GM10847 (cell line): ENCODE data around the gene MICU1.

Experiments used
- POLR2A ChIP-seq: IDR thresholded peaks from 2 replicates; pipeline ENCODE4 v1.6.1; 2011; ENCODE audit not compliant: insufficient read length; ENCODE audit errors: extremely low read depth

MICU1 gene

GRCh38 chr10:72502581-72502980, 123.3 kb downstream of the MICU1 start:
- no peak for TF ChIP-seq POLR2A

- no peak for TF ChIP-seq POLR2A
Measured at GRCh38 chr10:72499701-72500100, 126.2 kb downstream of the MICU1 start.

- TF ChIP-seq POLR2A = no peak
Measured at GRCh38 chr10:72490951-72491350, 134.9 kb downstream of the MICU1 start.

GRCh38 chr10:72487521-72487920, 138.4 kb downstream of the MICU1 start:
- no peak for TF ChIP-seq POLR2A

GRCh38 chr10:72487116-72487515, 138.8 kb downstream of the MICU1 start:
- no peak for TF ChIP-seq POLR2A

- TF ChIP-seq POLR2A = no peak
Measured at GRCh38 chr10:72485701-72486100, 140.2 kb downstream of the MICU1 start.

- TF ChIP-seq POLR2A = no peak
Measured at GRCh38 chr10:72484521-72484920, 141.4 kb downstream of the MICU1 start.

- no peak for TF ChIP-seq POLR2A
Measured at GRCh38 chr10:72483471-72483870, 142.4 kb downstream of the MICU1 start.

- no peak for TF ChIP-seq POLR2A
Measured at GRCh38 chr10:72480861-72481260, 145.0 kb downstream of the MICU1 start.

- no peak for TF ChIP-seq POLR2A
Measured at GRCh38 chr10:72477463-72477862, 148.4 kb downstream of the MICU1 start.

- TF ChIP-seq POLR2A = no peak
Measured at GRCh38 chr10:72472306-72472705, 153.6 kb downstream of the MICU1 start.

GRCh38 chr10:72470666-72471065, 155.2 kb downstream of the MICU1 start:
- TF ChIP-seq POLR2A = no peak

- no peak for TF ChIP-seq POLR2A
Measured at GRCh38 chr10:72466018-72466417, 159.9 kb downstream of the MICU1 start.

GRCh38 chr10:72464438-72464837, 161.4 kb downstream of the MICU1 start:
- no peak for TF ChIP-seq POLR2A

GRCh38 chr10:72462261-72462660, 163.6 kb downstream of the MICU1 start:
- no peak for TF ChIP-seq POLR2A

GRCh38 chr10:72461085-72461484, 164.8 kb downstream of the MICU1 start:
- TF ChIP-seq POLR2A = no peak

GRCh38 chr10:72460284-72460876, 165.5 kb downstream of the MICU1 start:
- TF ChIP-seq POLR2A = no peak
